Sciatic nerve (tissue), 2 donors: ENCODE measurements around the gene CBX6. TPM values are rescaled to one million over a fixed set of nuclear protein-coding genes. Genes with fewer than 3 reads are reported as not detected.
"Not testable (repeated sequence)": the region's sequence is repeated elsewhere in the genome, so short reads cannot be mapped to it uniquely, and the experiment has no call there.

Source experiments
- ATAC-seq: fragments of 200-7000 bp; cut with Tn5 transposase; one replicate; pipeline ENCODE4 v1.9.1; 2020; ENCODE audit warnings: mild to moderate bottlenecking, moderate library complexity
- DNase-seq: peaks from one replicate; pipeline ENCODE4 v3.0.0-alpha.2; 2020; ENCODE audit warnings: low spot score
- intact Hi-C: fragments of 100-400 bp; cut with DNase I; formaldehyde crosslinking; loops from one replicate; pipeline ENCODE4 v1.14.2; 2022
- total RNA-seq: library from RNA; stranded (reverse); fragmentation: NEBNext Ultra II Directional; extraction: Animal tissue kit (Norgen Biotek cat#: 25700); gene quantifications from one replicate; pipeline ENCODE4 v1.2.1, GENCODE V29; 2021
- donor health status: DM: no; HTN: no; CAD: no.
- donor health status: DM: no; HTN: no; CAD: no.

Gene CBX6
- total RNA-seq, 1 donor from 2014 or later, result 83.5 TPM

DNA sequence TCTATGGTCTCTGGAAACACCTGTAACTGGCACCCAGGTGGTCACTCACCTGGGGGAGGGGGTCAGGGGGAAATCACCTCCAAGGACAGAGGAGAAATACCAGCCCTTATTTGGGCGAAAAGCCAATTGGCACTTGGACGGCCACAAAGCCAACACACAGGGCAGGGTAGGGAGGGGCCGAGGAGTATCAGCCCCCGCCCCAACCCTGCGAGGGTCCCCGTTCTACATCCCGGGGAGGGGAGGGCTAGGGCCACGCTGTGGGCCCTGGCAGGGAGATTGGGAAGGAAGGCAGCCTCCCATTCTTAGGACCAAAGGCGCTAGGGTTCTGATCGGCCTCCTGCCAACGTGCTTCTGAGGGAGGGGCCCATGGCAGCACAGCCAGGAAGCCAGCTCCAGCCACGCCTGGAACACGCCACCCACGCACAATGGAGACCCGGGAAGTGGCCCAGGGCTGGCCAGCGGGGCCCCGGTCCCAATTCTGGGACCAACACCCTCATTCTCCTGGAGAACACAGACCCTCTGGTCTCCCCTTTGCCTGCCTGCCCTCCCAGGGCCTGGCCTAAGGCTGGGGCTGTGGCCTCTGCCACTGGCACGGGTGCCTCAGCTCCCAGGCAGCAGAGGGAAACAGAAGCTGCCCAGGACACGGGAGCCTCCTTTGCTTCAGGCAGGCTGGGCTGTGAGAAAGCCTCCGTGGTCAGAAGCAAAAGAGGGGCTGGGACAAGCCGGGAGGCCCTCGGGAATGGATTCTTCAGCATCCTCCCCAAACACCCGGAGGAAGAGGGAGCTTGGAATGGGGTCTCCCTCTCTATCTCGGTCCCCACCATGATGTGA is 7.4 kb downstream of the CBX6 start:
- DNase-seq (peak; percentile 78), ATAC-seq (peak; percentile 42)
- intact Hi-C loops, result loop anchor here (5.0 to 10.0 kb wide), 4 partner anchors 100 to 450 kb away; partner anchors contain the start of genes APOBEC3C and RPL3

DNA sequence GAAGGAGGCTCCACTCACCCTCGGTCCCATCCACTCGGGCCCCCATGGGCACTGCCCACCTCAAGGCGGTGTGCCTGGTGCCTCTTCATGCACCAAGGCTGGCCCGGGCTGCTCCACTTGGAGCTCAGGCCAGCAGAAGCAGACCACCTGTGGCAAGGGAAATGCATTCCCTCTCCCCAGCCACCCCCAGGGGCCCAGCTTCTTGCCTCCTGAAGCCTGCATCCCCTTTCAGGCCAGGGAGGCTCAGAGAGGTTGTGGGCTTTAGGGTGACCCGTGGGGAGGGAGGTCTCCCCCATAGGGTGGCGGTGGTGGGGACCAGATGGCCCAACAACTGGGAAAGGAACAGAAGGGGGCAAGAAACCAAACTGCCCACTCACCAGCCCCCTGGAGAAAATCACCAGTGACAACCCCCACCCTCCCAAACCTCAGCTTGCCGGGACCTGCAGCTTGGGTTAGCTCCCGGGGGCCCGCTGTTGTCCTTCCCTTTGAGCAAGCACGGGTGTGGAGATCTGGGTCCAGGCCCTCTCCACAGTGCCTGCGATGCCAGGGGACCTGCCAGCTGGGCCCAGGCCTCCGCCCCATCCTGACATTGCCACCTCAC is 8.4 kb downstream of the CBX6 start:
- ATAC-seq, result no peak
- intact Hi-C loops, result loop anchor here (10.0 kb wide), 3 partner anchors 99 to 451 kb away; partner anchors contain the start of genes APOBEC3C and RPL3
- DNase-seq, result peak; percentile 49

DNA sequence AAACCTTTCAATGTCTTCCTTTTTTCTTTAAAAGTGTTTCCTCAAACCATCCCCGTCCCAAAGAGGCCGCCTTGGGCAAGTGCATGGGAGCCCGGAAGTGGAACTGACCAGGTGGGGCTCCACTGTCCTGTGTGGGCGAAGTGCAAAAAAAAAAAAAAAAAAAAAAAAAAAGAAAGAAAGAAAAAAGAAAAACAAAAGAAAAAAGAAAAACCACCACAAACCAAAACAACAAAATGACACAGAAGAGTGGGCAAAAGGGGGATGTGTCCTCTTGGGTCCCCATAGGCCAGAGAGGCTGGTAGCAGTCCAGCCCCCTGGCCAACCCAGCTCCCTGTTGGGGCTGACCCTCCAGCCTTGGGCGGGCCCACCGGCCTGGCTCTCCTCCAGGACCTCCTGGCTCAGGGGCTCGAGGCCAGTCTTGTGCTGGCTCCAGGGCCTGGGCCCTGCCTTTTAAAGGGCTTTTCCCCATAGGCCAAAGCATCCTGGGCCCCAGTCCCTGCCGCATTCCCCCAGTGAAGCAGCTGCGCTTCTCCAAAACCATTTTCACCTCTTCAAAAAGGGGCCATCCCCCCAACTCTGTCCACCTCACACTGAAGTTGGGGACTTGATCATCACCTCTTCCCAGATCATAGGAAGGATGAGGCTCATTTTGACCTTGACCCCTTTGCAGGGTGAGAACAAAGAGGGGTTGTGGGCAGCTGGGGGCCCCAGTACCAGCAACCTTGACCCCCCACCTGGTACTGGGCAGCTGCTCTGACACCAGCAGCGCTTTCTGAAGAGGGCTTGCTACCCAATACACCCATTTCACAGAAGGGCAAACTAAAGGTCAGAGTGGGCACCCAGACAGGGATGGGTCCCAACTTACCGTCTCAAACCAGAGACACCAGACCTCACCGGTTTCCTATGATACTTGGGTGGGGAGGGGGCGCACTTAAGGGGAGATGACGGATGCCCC is 9.4 kb downstream of the CBX6 start:
- DNase-seq (no peak), ATAC-seq (peak; percentile 59)
- intact Hi-C loops, result loop anchor here (10.0 kb wide), 3 partner anchors 98 to 452 kb away; partner anchors contain the start of genes APOBEC3C and RPL3

DNA sequence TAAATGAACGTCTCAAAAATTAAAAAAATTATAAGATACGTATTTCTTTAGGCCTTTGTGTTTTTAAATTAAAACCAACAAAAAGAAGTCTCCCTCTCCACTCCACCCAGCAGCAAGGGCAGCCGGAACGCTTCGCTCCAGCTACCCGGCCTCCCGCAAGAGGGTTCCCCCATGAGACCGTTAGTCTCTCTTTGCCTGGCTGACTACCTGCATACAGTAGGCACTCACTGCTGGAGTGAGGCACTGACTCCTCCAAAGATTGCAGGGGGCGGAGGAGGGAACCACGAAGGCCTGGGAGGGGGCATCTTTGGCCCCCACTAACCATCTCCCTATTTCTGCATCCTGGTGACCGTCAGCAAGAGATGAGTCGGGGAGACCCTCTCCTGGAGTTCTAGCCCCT is 10.1 kb downstream of the CBX6 start:
- DNase-seq (no peak), ATAC-seq (no peak)
- intact Hi-C loops, result loop anchor here (10.0 kb wide), 3 partner anchors 97 to 453 kb away; partner anchors contain the start of genes APOBEC3C and RPL3

DNA sequence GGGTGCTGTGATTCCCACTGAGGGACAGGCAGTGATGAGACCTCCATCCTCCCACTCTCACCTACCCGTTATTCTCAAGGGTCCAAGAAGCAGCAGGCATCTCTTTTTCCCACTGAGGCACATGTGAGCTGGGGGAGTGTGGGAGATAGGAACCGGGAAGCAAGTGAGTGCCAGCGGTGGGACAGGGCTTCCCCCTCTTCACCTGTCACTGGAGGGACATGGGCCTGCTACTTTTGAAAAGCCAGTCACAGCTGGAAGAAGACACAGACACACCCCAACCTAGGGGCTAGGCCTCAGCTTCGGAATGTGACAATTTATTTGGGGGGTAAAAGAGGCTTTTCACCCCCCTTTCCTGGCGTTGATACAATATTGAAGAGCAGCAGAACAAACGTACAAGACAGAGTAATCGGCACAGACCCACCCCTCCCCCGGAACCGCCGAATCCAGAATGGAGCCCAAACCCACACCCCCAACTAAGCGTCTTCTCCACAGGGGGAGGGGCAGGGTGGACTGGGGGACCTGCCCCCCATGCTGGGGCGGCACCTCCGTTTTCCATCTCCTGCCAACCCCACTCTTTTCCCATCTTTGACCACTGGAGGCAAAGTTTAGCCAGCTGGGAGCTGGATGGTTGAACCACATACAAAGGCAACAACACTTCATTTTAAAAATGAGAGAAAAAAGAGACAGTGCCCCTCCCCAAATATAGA is 10.7 kb downstream of the CBX6 start:
- intact Hi-C loops, result loop anchor here (10.0 kb wide), 3 partner anchors 97 to 453 kb away; partner anchors contain the start of genes APOBEC3C and RPL3
- ATAC-seq (peak; percentile 4), DNase-seq (no peak)

DNA sequence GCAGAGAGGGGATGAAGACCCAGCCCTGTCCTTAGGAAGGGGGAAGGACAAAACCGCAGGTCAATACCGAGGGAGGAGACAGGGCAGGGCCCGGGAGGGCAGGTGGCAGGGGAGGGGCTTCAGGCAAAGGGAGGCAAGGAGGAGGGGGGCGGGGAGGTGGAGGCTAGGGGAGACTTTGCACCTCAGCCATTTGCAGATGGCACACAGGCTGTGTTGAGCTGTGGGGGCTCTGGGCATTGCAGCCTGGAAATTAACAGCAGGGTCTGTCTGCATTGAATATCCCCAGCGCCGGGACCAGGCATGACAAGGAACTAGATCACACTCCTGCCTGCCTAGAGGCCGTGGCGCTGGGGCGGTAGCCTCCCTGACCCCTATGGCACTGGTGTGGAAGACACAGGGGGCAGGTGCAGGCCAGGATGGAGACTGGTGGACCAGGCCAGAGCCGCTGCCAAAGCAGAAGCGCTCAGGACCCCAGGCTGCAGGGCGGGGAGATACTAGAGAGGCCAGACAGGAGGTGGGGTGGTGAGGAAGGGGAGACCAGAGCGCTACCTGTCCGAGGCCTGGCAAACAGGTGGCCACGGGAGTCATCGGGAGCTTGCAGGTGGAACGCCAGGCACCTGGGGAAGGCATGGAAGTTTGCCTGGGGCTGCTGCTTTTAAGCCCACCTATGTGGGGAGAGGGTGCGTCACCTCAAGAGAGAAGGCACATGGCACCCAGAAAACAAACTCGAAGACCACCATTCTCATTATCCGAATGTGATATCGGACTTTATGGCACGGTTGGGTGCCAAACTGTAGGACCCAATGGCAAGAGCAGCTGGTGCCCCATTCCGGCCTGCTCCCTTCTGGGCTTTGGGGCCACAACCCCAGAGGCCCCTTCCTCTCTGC is 11.5 kb downstream of the CBX6 start:
- ATAC-seq (no peak), DNase-seq (no peak)
- intact Hi-C loops, result loop anchor here (10.0 kb wide), 3 partner anchors 96 to 454 kb away; partner anchors contain the start of genes APOBEC3C and RPL3

DNA sequence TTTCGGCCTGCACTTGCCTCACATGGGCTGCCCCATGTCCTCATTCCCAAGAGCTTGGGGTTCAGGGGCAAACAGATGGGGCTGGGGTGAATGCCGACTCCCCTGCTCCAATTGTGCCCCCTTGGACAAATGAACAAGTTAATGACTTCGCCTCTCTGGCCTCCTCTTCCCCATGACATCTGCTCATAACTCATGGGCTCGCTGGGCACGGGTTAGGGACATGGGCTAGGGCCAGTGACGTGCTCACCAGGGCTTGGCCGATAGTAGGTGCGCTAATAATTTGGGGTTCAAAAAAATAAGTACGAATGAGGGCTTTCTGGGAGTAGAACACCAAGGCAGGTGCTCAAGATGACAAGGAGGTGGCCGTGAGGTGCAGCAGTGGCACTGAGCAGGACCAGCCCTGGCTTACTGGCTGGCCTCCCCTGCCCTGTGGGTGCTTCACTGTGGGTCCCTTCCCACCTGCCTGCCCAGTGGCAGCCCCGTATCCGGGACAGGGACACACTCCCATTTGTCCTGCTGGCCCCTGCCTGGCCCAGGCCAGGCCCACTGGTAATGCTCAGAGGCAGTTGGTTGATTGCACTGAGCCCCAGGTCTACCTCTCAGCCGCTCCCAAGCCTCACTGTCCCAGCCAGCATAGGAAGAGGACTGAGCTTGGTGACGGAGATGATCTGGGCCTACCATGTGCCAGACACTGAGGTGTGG is 12.3 kb downstream of the CBX6 start:
- DNase-seq (no peak), ATAC-seq (no peak)
- intact Hi-C loops, result loop anchor here (10.0 kb wide), 3 partner anchors 95 to 455 kb away; partner anchors contain the start of genes APOBEC3C and RPL3

DNA sequence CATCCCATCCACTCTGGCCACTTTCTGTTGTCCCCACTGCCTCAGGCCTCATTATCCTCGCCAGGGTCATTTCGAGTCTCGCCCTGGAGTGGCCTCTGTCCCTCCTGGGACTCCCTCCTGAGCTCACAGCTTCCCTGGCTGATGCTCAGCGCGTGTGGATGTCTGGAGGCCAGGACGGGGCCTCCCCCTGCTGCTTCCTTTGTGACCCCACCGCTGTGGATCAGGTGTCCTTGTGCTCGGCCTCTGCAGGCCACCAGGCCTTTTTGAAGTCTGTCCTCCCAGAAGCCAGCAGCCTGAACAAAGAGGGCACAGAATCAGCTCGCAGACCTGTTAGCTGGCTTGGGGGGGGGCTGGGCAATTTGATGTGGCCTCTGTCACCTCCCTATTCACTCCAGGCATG is 13.5 kb downstream of the CBX6 start:
- intact Hi-C loops, result no loop called here
- DNase-seq (no peak), ATAC-seq (no peak)

DNA sequence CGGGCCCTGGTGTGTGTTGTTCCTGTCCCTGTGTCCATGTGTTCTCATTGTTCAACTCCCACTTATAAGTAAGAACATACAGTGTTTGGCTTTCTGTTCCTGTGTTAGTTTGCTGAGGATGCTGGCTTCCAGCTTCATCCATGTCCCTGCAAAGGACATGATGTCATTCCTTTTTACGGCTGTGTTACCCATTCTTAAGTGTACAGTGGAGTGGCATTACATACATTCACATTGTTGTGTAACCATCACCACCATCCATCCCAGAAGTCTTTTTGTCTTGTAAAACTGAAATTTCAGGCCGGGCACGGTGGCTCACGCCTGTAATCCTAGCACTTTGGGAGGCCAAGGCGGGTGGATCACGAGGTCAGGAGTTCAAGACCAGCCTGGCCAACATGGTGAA is 17.5 kb downstream of the CBX6 start:
- DNase-seq, ATAC-seq, intact Hi-C loops: not testable (repeated sequence)

DNA sequence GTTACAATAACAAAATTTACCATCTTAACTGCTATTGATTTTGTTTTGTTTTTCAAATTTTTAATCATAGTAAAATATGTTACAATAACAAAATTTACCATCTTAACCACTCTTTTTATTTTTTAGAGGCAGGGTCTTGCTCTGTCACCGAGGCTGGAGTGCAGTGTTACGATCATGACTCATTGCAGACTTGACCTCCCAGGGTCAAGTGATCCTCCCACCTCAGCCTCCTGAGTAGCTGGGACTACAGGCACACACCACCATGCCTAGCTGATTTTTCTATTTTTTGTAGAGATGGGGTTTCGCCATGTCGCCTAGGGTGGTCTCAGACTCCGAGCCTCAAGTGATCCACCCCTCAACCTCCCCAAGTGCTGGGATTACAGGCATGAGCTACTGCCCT is 18.1 kb downstream of the CBX6 start:
- ATAC-seq, DNase-seq, intact Hi-C loops: not testable (repeated sequence)

DNA sequence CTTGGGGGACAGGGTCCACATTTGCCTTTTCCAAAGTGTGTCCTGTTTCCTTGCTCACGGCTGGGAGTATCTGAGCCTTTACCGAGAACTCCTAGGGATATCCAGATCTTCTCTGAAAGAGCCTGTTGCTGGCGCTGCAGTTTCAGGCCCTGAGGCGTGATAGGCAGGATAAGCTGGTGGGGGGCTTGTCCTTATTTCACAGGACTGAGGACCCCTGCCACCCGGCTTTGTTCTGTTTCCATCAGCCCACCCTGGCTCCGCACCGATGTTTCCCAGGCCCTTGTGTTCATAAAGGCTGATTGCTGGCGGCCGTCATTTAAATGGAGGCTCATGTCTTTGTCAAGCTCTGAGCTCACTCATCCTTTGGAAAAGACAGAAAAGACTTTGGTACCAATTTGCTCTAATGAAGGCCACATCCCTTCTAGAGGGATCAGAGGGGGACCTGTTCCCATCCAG is 18.8 kb downstream of the CBX6 start:
- DNase-seq (no peak), ATAC-seq (no peak)
- intact Hi-C loops, result no loop called here

DNA sequence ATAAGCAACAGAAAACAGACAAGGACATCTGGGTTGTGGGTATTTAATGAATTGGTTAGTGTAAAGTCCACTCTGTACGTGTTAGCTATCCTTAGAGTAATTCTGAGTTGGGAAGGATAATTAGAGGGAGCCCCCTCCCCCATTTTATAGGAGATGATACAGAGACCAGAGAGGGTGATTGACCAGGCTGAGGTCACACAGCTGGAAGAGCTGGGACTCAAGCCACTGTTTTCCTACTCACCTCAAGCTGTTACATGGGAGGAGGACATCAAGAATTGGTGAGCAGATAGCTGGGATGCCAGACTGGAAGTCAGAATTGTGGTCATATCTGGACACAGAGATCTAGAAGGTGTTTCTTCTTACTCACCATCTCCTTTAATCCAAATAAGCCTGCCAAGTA is 19.5 kb downstream of the CBX6 start:
- ATAC-seq (no peak), DNase-seq (no peak)
- intact Hi-C loops, result no loop called here

DNA sequence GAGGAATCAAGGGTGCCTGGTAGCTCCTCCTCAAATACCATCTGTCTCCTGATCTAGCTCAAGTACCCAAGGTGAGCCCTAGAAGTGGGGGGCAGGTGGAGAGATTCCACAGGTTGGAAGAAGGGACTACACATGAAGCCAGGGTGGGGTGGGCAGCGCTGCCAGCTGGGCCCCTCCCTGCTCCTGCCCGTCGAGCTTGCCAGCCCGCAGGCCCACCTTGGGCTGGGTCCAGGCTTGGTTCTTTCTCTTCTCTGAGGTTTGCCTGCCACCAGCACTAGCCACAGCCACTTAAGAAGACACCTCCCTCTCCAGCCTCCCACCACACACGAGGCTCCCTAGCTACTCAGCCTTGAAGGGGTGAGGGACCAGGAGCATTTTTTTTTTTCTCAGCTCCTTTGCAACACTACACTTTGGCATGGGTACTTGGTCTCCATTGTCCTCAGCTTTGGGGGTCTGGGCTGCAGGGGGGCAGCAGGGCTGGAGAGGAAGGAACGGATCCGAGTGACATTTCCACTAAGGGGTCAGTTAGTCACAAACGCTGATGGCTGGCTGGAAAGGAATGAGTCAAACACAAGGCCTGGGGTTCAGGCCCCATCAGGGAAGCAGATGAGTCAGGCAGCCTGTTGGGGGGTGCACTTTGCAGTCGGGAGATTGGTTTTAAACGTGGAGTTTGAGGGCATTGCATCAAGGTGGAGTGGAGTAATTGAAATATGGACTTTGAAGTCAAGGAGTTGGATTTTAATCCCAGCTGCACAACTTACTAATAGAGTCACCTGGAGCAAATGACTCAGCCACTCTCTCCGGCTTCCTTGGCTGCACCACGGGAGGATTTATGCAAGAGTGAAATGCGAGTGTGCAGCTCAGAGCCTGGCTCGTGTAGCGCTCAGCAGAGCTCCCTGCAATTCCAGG is 20.8 kb downstream of the CBX6 start:
- ATAC-seq, result no peak
- no peak for DNase-seq
- intact Hi-C loops, result no loop called here

DNA sequence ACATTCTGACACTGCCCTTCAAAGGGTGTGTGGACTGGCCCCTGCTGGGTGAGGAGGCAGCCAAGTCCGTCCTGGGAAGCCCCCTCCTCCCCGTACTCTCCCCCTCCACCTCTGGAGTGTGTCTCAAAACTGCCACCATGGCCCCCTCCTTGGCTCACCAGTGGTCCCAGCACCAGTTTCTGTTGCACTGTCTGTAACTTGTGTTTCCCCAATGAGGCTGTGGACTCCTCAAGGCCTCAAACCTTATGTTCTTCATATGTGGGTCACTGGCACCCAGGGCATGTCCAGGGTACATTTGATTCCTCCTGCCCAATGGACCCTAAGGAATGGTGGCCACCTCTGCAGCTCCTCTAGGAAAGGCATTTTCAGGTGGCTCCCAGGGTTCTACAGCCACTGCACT is 21.6 kb downstream of the CBX6 start:
- intact Hi-C loops, result no loop called here
- ATAC-seq (no peak), DNase-seq (no peak)

DNA sequence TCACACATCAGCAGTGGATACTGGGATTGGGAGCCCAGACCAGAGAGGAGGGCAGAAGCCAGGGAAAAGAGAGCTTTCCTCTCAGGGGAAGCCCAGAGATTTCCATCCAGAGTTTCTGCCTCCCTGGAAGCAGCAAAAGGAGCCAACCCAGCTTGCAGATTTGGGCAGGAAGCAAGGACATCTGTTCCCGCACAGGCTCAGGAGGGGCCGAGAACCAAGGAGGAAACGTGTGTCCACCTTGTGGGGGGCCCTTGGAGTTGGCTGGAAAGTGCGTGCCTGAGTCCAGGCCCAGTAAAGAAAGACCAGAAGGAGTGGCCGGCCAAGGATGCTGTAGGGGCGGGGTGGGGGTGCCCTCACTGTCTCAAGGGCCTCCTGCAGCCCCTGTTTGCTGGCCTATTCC is 22.2 kb downstream of the CBX6 start:
- ATAC-seq, result no peak
- DNase-seq, result no peak
- intact Hi-C loops, result no loop called here

DNA sequence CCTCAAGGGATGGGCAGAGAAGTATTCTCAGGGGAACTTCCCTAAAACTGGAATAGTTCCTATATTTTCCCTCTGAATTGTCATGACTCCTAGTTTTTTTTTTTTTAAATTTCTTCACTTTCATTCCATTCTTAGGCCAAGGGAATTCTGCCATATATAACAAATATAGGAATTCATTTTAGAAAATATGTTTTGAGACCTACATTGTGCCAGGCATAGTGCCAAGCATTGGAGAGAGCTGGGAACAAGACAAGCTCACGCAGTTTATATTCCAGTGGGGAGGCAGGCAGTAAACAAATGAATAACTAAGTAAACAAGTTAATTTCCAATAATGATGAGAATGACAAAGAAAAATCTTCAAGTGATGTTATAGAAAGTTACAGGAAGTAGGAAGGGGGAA is 25.6 kb downstream of the CBX6 start:
- DNase-seq (no peak), ATAC-seq (no peak)
- intact Hi-C loops, result no loop called here
